Fibroblast of skin of right biceps (primary cell): ENCODE data around the gene HES1.
"Not testable (repeated sequence)": the region's sequence is repeated elsewhere in the genome, so short reads cannot be mapped to it uniquely, and the experiment has no call there.

Experiments
- DNase-seq: peaks from one replicate; pipeline ENCODE4 v3.0.0-alpha.2; 2013

Gene HES1

DNA sequence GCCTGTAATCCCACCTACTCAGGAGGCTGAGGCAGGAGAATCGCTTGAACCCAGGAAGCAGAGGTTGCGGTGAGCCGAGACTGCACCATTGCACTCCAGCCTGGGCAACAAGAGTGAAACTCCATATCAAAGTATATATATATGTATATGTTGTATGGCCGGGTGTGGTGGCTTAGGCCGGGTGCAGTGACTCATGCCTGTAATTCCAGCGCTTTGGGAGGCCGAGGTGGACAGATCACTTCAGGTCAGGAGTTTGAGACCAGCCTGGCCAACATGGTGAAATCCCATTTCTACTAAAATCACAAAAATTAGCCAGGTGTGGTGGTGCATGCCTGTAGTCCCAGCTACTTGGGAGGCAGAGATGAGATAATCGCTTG is 7.0 kb upstream of the HES1 start:
- DNase-seq: not testable (repeated sequence)

DNA sequence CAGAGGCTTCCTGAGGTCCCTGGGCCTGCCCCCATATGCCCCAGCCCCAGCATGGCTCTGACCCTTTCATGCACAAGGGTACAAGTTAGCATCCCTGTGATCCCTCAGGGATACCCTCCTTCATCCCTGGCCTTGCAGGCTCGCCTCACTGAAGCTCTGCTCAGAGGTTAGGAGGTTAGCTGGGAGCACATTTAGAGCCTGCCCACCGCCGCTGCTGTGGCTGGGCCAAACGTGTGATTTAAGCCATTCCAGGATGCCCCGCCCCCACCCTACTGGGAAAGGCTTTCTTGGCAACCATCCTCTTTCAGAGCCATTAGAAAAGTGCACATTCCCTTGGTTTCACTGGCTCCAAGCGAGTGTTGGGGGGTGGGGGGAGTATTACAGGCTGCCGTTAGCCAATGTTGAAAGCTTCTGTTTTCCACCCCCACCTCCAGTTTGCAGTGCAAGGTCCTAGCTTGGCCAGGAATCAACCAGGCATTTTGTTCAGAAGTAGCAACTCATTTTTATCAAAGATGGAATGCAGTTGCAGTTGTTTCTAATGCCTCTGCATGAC is 6.3 kb upstream of the HES1 start:
- peak; percentile 95 for DNase-seq

- DNase-seq: no peak
Measured at GRCh38 chr3:194130188-194130587, 5.8 kb upstream of the HES1 start.

DNA sequence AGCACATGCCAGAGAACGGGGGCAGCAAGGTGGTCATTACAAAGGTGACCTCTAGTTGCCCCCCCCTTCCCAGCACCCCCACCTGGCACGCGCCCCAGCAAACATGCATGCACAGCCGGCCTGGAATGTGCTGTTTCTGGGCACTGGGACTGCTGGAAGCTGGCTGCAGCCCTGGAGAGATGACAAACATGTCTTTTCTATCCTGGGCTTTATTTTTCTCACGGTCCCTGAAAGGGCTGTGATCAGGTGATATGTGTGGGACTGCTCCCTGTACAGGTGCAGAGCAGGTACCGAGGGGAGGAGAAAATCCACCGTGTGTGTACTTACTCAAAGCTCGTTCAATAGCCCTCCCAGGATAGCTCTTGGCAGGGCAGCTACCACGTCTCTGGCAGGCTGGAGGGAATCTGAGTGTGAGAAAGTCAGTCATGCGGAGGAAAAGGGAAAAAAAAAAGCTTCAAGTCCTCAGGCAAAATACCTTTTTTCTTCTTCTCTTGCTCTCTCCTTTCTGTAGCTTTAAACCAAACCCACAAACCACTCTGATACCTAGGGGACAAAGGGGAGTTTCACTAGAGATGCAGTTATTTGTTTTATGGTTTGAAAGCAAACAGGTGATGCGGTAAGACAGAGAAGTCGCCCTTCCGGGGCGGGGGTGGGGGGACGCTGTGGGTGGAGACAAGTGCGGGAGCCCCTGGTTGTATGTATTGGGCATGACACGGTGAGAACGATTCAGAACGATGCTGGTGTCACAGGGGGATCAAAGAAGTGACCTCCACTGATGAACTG is 5.0 kb upstream of the HES1 start:
- peak; percentile 39 for DNase-seq

DNA sequence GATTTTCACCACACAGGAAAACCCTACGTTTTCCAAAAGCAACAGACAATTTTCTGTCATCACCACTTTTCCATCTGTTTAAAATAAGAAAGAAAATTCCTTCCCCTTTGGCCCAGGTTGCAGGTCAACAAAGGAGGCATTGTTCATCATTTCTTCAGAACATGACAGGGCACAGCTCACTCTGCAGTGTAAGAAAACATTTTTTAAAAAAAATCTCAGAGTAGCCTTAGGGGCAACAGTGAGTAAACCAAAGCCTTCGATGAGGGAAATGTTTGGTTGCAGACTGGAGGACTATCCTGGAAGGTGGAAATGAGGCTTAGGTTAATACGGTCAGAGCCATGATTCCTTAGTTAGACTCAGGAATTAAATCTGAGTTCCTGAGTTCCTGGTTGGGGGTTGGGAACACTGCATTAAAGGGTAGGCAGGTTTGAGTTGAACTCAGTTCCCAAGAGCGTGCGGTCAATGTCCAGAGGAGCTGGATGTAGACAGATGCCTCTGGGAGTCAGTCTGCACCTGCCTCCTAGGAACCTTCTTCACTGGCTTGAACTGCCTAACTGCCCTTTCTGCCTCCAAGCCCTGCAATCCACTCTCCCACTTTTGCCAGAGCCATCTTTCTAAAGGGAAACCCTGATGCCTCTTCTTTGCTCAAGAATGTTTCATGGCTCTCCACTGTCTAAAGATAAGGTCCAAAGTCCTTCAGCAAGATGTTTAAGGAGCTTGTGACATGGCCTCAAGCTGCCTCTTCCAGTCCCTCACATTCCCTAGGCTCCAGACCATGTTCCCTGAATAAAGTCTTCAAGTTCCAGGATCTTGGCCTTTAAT is 3.3 kb upstream of the HES1 start:
- DNase-seq: no peak

DNA sequence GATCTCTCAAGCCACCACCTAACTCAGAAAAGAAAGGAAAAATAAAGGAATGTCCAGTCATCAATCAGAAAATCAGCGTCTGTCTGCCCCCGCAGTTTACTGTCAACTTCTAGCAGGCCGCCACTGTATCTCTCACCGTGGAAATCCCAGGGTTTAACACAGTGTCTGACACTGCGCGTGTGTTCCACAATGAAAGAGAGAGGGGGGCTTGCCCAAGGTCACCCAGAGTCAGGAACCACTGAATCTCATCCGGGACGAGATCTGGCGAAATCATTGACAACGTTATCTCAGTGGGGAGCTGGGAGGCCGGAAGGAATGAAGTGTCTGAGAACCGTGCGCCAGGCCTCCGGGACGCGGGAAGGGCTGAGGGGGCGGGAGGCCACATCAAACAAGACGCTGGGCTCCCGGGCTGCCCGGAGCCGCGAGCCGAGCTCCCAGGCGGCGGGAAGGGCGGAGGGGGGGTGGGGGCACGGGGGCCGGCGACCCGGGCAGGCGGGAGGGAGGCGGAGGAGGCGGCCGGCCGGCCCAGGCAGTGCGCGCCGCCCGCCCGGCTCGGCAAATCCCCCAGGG is 2.2 kb upstream of the HES1 start:
- peak; percentile 79 for DNase-seq

DNA sequence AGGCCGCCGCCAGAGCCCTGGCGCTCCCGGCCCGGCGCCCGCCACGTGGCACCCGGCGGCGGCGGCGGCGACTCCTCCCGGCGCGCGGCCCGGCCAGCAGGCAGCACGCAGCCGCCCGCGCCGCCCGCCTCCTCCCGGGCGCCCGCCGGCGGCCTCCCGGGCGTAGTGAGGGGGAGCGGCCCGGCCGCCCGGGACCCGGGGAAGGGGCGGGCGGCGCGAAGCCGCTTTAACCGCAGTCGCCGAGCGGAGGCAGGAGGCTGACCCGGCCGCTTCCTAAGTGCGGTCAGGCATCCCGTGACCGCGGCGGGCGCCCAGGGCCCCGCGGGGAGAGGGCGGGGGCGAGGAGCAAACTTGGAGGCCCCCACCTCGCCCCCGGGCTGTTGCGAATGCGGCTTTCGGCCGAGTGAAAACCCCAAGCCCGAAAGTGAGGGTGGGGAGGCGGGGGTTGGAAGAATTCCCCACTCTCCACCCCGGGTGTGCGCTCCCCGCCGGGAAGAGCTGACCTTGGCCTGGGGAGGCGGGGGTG is 1.7 kb upstream of the HES1 start:
- no peak for DNase-seq

- peak; percentile 99 for DNase-seq
Measured at GRCh38 chr3:194134757-194135515, 1.0 kb upstream of the HES1 start.

- no peak for DNase-seq
Measured at GRCh38 chr3:194135516-194135805, 487 bp upstream of the HES1 start.

- no peak for DNase-seq
Measured at GRCh38 chr3:194136519-194137007, 615 bp downstream of the HES1 start.

GRCh38 chr3:194137008-194137505 is 1.1 kb downstream of the HES1 start:
- peak; percentile 85 for DNase-seq

- peak; percentile 58 for DNase-seq
Measured at GRCh38 chr3:194137506-194138474, 1.8 kb downstream of the HES1 start.

DNA sequence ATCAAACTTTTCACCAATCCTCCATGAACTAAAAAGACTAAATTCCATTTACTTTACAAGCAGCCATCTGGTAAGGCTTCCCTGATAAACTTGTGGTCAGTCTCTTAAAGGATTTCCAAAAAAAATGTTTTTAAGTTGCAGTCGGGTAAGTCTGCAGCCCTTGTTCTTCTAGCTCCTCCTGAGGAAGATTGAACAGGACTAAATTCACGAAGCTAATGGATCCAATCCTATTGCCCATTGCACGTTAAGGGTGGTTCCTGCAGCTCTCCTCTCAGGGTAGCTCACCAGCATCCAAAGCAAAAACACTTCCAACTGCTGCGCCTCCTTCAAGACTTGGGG is 2.8 kb downstream of the HES1 start:
- no peak for DNase-seq

DNA sequence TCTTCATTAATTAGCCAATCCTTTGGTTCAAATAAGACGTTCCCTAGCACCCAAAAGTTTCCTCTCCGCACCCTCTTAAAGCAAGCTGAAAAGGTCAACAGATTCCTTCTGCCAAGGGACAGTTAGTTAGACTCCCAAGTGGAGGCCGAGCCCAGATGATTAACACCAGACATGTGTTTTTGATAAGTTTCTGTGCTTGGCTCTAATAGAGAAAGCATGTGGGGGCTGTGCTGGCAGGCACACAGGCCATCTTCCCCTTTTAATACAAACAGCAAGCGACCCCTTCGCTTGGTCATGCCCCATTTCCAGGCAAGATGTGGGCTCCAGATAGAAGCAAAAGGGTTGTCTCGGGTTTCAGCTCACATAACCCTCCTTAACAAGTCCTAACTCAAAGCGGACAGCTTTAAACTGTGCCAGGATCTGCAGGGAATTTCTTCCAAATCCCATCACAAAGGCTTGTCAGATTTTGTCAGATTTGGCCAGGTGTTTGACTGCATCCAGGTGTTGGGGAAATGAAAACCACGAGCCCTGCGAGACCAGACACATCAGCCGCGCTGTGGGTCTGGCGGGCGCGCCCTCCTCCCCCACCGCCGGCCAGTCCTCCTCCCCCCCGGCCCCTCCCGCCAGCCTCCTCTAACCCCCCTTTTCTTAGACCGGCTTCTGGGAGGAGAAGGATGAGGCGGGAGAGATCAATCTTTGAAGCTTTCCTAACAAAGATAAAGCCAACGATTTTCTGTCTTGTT is 3.3 kb downstream of the HES1 start:
- peak; percentile 92 for DNase-seq

DNA sequence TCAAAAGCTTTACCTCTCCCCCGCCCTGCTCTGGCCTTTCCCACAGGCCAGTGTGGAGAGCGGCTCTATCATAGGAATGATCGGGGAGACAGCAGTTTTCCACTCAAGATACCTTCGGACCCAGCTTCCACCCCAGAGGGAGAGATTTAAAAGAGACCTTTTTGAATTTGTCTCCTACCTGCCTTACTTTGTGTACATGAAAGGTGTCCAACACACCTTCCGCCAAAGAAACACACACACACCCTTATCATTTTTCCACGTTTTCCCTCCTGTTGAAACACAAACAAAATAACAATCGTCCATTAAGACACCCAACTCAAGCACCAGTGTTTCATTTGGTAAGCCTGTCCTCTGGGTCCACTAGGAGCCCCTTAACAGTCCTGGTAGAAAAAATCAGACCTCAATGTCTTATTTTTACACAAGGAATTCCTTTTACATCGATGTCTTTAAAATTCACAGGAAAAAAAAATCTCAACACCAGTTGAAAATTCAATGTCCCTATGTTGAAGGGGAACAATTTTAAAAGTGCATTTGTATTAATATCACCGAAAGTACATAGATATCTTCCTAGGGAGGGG is 4.0 kb downstream of the HES1 start:
- DNase-seq: peak; percentile 28

GRCh38 chr3:194140520-194141414 is 4.8 kb downstream of the HES1 start:
- peak; percentile 87 for DNase-seq

- DNase-seq: peak; percentile 96
Measured at GRCh38 chr3:194141415-194142155, 5.6 kb downstream of the HES1 start.
